NCI-H128 (cell line): ENCODE measurements around the gene GYS1.

ENCODE experiments used
- DNase-seq: peaks from one replicate; lab custom pipeline; 2025; ENCODE audit not compliant: unreplicated experiment; lab: John Stamatoyannopoulos, UW

GYS1 gene

GRCh38 chr19:48965040-48965805 lies 27.9 kb downstream of the GYS1 start, which contains the start of gene FTL:
Gene FTL, plus strand, starts transcription at chr19:48965309. Its CDS starts 199 bp downstream, at chr19:48965508.
- DNase-seq = peak; percentile 92

- no peak for DNase-seq
Observed at GRCh38 chr19:48964205-48965039, 28.7 kb downstream of the GYS1 start.

- no peak for DNase-seq
Observed at GRCh38 chr19:48963371-48964204, 29.5 kb downstream of the GYS1 start.

GRCh38 chr19:48962849-48963165 lies 30.3 kb downstream of the GYS1 start:
- DNase-seq = no peak

- DNase-seq = no peak
Observed at GRCh38 chr19:48962029-48962848, 30.9 kb downstream of the GYS1 start.

DNA sequence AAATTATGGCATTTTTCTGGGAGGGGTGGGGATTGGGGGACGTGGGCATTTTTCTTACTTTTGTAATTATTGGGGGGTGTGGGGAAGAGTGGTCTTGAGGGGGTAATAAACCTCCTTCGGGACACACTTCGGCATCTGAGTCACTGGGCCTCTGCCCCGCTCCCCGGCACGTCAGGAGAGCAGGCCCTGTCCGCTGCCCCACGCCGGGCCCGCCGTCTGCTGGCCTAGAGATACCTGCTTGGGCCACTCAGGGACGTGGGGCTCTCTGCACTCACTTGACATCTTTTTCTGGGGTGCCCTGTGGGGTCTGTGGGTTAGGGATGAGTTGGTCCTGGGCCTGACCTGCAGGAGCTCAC lies 31.5 kb downstream of the GYS1 start:
- DNase-seq = no peak

- no peak for DNase-seq
Observed at GRCh38 chr19:48961051-48961649, 32.0 kb downstream of the GYS1 start.

GRCh38 chr19:48959341-48960239 lies 33.5 kb downstream of the GYS1 start:
- no peak for DNase-seq

DNA sequence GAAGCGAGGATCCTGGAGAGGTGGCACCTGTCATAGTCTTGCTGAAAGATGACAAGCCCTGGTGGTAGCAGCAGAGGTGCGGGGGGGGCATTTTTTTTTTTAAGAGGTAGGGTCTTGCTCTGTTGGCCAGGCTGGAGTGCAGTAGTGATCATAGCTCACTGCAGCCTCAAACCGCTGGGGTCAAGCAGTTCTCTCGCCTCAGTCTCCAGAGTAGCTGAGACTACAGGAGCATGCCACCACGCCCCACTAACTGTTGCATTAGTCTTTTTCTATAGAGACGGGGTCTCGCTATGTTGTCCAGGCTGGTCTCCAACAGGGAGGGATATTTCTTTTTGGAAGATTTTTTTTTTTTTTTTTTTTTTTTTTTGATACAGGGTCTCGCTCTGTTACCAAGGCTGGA lies 35.1 kb downstream of the GYS1 start:
- no peak for DNase-seq

DNA sequence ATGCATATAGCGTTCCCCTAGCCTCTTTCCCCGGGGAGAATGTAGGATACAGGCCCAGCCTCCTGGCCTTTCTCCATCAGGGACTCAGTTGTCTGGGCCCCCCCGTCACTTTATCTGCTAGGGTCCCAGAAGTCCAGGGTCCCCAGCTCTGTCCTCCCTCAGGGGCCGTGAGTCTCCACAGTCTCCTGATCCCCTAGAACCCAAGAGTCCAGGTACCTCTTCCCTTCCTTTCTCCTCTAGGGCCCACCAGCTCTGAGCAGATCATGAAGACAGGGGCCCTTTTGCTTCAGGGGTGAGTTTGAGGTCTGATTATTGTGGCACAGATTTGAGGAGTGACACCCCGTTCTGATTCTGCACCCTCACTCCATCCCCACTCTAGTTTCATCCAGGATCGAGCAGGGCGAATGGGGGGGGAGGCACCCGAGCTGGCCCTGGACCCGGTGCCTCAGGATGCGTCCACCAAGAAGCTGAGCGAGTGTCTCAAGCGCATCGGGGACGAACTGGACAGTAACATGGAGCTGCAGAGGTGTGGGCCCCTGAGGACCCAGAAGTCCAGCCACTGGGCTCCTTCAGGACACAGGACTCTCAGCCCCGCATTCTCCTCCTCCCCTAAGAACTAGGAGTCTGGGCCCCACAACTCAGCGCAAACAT lies 37.7 kb downstream of the GYS1 start:
- DNase-seq = no peak

GRCh38 chr19:48954595-48955307 lies 38.4 kb downstream of the GYS1 start, which contains the start of gene BAX:
Gene BAX, plus strand, starts transcription at chr19:48954875. Its CDS starts 54 bp downstream, at chr19:48954929.
- peak; percentile 98 for DNase-seq

- no peak for DNase-seq
Observed at GRCh38 chr19:48953990-48954594, 39.0 kb downstream of the GYS1 start.

GRCh38 chr19:48953141-48953540 lies 40.0 kb downstream of the GYS1 start:
- DNase-seq = no peak

- DNase-seq = no peak
Observed at GRCh38 chr19:48950830-48951519, 42.1 kb downstream of the GYS1 start.

DNA sequence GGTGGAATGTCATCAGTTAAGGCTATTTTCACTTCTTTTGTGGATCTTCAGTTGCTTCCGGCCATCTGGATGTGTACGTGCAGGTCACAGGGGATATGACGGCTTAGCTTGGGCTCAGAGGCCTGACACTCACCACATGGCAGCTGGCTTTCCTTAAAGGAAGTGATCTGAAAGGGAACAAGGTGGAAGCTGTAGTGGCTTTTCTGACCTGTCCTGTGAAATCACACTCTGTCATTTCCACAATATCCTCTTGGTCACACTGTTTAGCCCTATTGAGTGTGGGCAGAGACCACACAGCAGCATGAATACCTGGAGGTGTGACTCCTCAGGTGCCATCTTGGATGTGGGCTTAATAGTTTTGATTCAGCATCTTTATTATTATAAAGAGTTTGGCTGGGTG lies 43.0 kb downstream of the GYS1 start:
- DNase-seq = no peak

GRCh38 chr19:48947258-48947542 lies 45.9 kb downstream of the GYS1 start:
- DNase-seq = no peak
